ENCODE results near the gene ACVR1. TPM values are rescaled to one million over a fixed set of nuclear protein-coding genes. Genes with fewer than 3 reads are reported as not detected.
A peak's percentile ranks its signal among the peaks of the same experiment; 100 is the strongest.

The ACVR1 gene
- total RNA-seq, 4 donors from 2014 or later, result 17.9 to 41.4 (median 29.9) TPM

- ATAC-seq, result no peak
- TF ChIP-seq POLR2AphosphoS5 (IDR thresholded peaks at IDR 0.05) (no peak), EP300 (IDR thresholded peaks at IDR 0.05) (no peak), POLR2A (IDR thresholded peaks at IDR 0.05) (no peak), CTCF (IDR thresholded peaks at IDR 0.05) (no peak)
- Histone ChIP-seq H3K9me3 (no peaks in the 10 kb centered on the region), H3K36me3 (peaks cover 0 to 6% of the 10 kb centered on the region in 2 donors), H3K4me3 (no peak overlapping the region), H3K27ac (no peak overlapping the region), H3K4me1 (peaks cover 0 to 3% (median 0%) of the 10 kb centered on the region in 3 donors), H3K27me3 (no peaks in the 10 kb centered on the region)
- 49 to 76% methylated on average over 4 of the region's 4 CpGs for WGBS, 2 donors (ENCODE audit: low coverage in 1 of 2)
Observed at GRCh38 chr2:157803476-157803875, 72.7 kb downstream of the ACVR1 start.

- Histone ChIP-seq H3K9me3 (no peaks in the 10 kb centered on the region), H3K4me1 (no peaks in the 10 kb centered on the region), H3K4me3 (no peak overlapping the region), H3K36me3 (peaks cover 0 to 15% of the 10 kb centered on the region in 2 donors), H3K27ac (no peak overlapping the region), H3K27me3 (no peaks in the 10 kb centered on the region)
- WGBS, 2 donors (ENCODE audit: low coverage in 1 of 2), result 98 to 100% methylated on average over 3 to 5 of the region's 5 CpGs
- TF ChIP-seq EP300 (IDR thresholded peaks at IDR 0.05) (no peak), POLR2A (IDR thresholded peaks at IDR 0.05) (no peak), POLR2AphosphoS5 (IDR thresholded peaks at IDR 0.05) (no peak), CTCF (IDR thresholded peaks at IDR 0.05) (no peak)
- no peak for ATAC-seq
Observed at GRCh38 chr2:157800838-157801495, 75.2 kb downstream of the ACVR1 start.

GRCh38 chr2:157793053-157793612 is 83.0 kb downstream of the ACVR1 start:
- Histone ChIP-seq H3K9me3 (no peaks in the 10 kb centered on the region), H3K27ac (peak overlapping the region; percentile 18 to 74 (median 33)), H3K4me3 (no peak overlapping the region), H3K36me3 (peaks cover 0 to 7% of the 10 kb centered on the region in 2 donors), H3K27me3 (no peaks in the 10 kb centered on the region), H3K4me1 (peaks cover 10 to 56% (median 16%) of the 10 kb centered on the region in 3 donors)
- no peak for TF ChIP-seq POLR2AphosphoS5 (IDR thresholded peaks at IDR 0.05)
- no peak for TF ChIP-seq POLR2A (IDR thresholded peaks at IDR 0.05)
- peak in 3 of 4 experiments; percentile 20 to 39 (median 35) for TF ChIP-seq CTCF (IDR thresholded peaks at IDR 0.05)
- ATAC-seq, result no peak

GRCh38 chr2:157792335-157793052 is 83.6 kb downstream of the ACVR1 start:
- Histone ChIP-seq H3K27ac (peak overlapping the region; percentile 18 to 74 (median 44)), H3K36me3 (peaks cover 0 to 2% of the 10 kb centered on the region in 2 donors), H3K4me1 (peaks cover 13 to 62% (median 20%) of the 10 kb centered on the region in 3 donors), H3K27me3 (no peaks in the 10 kb centered on the region), H3K4me3 (no peak overlapping the region), H3K9me3 (no peaks in the 10 kb centered on the region)
- TF ChIP-seq EP300 (IDR thresholded peaks at IDR 0.05) (no peak), POLR2AphosphoS5 (IDR thresholded peaks at IDR 0.05) (peak; percentile 49)
- 8 to 50% methylated on average over 3 of the region's 3 CpGs for WGBS, 2 donors (ENCODE audit: low coverage in 1 of 2)
- peak; percentile 62 for ATAC-seq

- no peaks in the 10 kb centered on the region for H3K36me3 ChIP-seq
- H3K27me3 ChIP-seq, result no peaks in the 10 kb centered on the region
- 90 to 95% methylated on average over 5 of the region's 5 CpGs for WGBS, 2 donors (ENCODE audit: low coverage in 1 of 2)
- TF ChIP-seq CTCF (IDR thresholded peaks at IDR 0.05) (no peak), POLR2A (IDR thresholded peaks at IDR 0.05) (no peak), EP300 (IDR thresholded peaks at IDR 0.05) (no peak), POLR2AphosphoS5 (IDR thresholded peaks at IDR 0.05) (no peak)
- peaks cover 20 to 79% (median 32%) of the 10 kb centered on the region in 3 donors for H3K4me1 ChIP-seq
- H3K9me3 ChIP-seq, result no peaks in the 10 kb centered on the region
- no peak overlapping the region for H3K4me3 ChIP-seq
- peak overlapping the region in 3 of 4 donors; percentile 69 to 77 (median 74) for H3K27ac ChIP-seq
- no peak for ATAC-seq
Observed at GRCh38 chr2:157790780-157791179, 85.3 kb downstream of the ACVR1 start.
